ENCODE data around the gene MROH2A.

Gene MROH2A

DNA sequence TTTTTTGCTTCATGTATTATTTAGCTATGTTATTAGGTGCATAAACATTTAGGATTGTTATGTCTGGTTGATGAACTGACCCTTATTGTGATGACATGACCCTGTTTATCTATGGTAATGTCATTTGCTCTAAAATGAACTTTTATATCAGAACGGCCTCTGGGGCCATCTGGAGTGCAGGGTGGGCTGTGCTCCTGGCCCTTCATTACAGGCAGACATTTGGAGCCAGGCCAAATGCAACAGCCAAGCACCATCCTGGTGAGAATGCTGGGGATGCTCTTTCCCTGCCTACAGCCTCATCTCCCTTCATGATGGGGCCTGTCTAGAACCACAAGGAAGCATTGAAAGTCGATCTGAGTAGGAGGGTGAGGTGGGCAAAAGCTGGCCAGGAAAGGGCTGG, 38.2 kb downstream of the MROH2A start:
- Histone ChIP-seq H3K36me3 (ENCODE audit: control insufficient read depth, low read length) (no peaks in the 10 kb centered on the region), H3K4me2 (ENCODE audit: low read length) (no peak overlapping the region), H3F3A (ENCODE audit: control insufficient read depth, insufficient read depth) (no peaks in the 10 kb centered on the region), H3K79me2 (ENCODE audit: control insufficient read depth, low read length) (no peaks in the 10 kb centered on the region), H3K27me3 (ENCODE audit: control insufficient read depth, low read length) (no peaks in the 10 kb centered on the region), H3K9me3 (ENCODE audit: control insufficient read depth, insufficient read depth, low read length) (peaks cover 5% of the 10 kb centered on the region; the same call in 1 of the 2 replicates), H3K27ac (ENCODE audit: low read depth, low read length) (no peak overlapping the region), H3K4me3 (ENCODE audit: low read length) (no peak overlapping the region), H4K20me1 (ENCODE audit: control insufficient read depth, insufficient read depth, low read depth, low read length) (no peaks in the 10 kb centered on the region), H3K4me1 (ENCODE audit: control insufficient read depth, low read length) (no peaks in the 10 kb centered on the region), H3K9me2 (replicated peaks; ENCODE audit: control insufficient read depth, low read length) (no peaks in the 10 kb centered on the region)
- TF ChIP-seq EZH2phosphoT487 (IDR thresholded peaks at IDR 0.05; ENCODE audit: borderline replicate concordance, low read length) = no peak
- TF ChIP-seq, protein P1, sequence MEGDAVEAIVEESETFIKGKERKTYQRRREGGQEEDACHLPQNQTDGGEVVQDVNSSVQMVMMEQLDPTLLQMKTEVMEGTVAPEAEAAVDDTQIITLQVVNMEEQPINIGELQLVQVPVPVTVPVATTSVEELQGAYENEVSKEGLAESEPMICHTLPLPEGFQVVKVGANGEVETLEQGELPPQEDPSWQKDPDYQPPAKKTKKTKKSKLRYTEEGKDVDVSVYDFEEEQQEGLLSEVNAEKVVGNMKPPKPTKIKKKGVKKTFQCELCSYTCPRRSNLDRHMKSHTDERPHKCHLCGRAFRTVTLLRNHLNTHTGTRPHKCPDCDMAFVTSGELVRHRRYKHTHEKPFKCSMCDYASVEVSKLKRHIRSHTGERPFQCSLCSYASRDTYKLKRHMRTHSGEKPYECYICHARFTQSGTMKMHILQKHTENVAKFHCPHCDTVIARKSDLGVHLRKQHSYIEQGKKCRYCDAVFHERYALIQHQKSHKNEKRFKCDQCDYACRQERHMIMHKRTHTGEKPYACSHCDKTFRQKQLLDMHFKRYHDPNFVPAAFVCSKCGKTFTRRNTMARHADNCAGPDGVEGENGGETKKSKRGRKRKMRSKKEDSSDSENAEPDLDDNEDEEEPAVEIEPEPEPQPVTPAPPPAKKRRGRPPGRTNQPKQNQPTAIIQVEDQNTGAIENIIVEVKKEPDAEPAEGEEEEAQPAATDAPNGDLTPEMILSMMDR (IDR thresholded peaks at IDR 0.05; ENCODE audit: low read depth, low read length, poor library complexity, severe bottlenecking) = no peak

DNA sequence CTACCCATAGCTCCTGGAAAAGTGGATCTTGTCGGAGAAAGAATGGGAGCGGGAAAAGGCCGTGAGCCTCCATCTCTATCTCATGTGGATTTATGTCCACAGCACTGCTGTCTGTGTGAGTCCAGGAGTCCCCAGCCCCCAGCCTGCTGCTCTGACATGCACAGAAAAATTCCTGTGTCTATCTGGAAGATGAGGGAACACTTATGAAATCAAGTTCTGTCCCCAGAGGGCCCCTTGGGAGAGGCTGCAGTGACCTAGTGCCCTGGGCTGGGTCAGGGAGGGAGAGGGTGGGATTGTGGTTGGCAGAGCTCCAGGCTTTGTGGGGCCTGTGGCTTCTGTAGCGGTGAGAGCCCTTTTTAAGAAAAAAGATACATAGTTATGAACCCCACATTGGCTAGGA, 38.6 kb downstream of the MROH2A start:
- H3K9me3 ChIP-seq (ENCODE audit: control insufficient read depth, insufficient read depth, low read length) = peaks cover 5% of the 10 kb centered on the region; the same call in 1 of the 2 replicates
- H3K27ac ChIP-seq (ENCODE audit: low read depth, low read length) = no peak overlapping the region
- H4K20me1 ChIP-seq (ENCODE audit: control insufficient read depth, insufficient read depth, low read depth, low read length) = no peaks in the 10 kb centered on the region
- TF ChIP-seq, protein P1 (IDR thresholded peaks at IDR 0.05; ENCODE audit: low read depth, low read length, poor library complexity, severe bottlenecking) = no peak
- TF ChIP-seq EZH2phosphoT487 (IDR thresholded peaks at IDR 0.05; ENCODE audit: borderline replicate concordance, low read length) = no peak
- H3K36me3 ChIP-seq (ENCODE audit: control insufficient read depth, low read length) = no peaks in the 10 kb centered on the region
- H3K27me3 ChIP-seq (ENCODE audit: control insufficient read depth, low read length) = no peaks in the 10 kb centered on the region
- H3K4me3 ChIP-seq (ENCODE audit: low read length) = no peak overlapping the region
- H3K4me2 ChIP-seq (ENCODE audit: low read length) = no peak overlapping the region
- no peaks in the 10 kb centered on the region for H3K79me2 ChIP-seq (ENCODE audit: control insufficient read depth, low read length)
- no peaks in the 10 kb centered on the region for H3F3A ChIP-seq (ENCODE audit: control insufficient read depth, insufficient read depth)
- H3K9me2 ChIP-seq (replicated peaks; ENCODE audit: control insufficient read depth, low read length) = no peaks in the 10 kb centered on the region
- H3K4me1 ChIP-seq (ENCODE audit: control insufficient read depth, low read length) = no peaks in the 10 kb centered on the region

DNA sequence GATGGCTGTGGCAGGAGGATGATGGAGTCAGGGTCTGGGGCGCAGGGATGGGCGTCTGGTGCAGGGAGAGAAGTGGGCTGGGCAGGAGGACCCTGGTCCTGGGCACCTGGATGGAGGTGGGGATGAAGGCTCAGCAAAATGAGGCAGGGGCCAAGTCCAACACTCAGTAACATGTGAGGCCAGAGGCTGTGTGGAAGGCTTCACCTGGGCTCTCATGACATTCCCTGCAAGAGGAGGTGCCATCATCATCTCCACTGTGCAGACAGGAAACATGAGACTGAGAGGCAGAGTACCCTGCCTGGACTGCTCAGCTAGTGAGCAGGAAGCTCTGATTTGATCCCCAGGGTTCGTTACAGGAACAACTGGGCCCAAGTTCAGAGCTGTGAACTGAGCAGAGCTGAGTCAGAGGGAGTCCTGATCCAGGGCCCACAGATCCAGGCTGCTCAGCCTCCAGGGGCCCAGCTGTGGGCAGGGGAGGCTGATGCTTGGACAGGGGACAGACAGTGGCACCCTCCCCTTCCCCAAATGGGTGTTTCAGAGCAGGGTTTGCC, 39.3 kb downstream of the MROH2A start:
- Histone ChIP-seq H3K9me2 (replicated peaks; ENCODE audit: control insufficient read depth, low read length) (no peaks in the 10 kb centered on the region), H4K20me1 (ENCODE audit: control insufficient read depth, insufficient read depth, low read depth, low read length) (no peaks in the 10 kb centered on the region), H3K9me3 (ENCODE audit: control insufficient read depth, insufficient read depth, low read length) (peaks cover 5% of the 10 kb centered on the region; the same call in 1 of the 2 replicates), H3K4me3 (ENCODE audit: low read length) (no peak overlapping the region), H3K36me3 (ENCODE audit: control insufficient read depth, low read length) (no peaks in the 10 kb centered on the region), H3K27ac (ENCODE audit: low read depth, low read length) (no peak overlapping the region), H3F3A (ENCODE audit: control insufficient read depth, insufficient read depth) (no peaks in the 10 kb centered on the region), H3K27me3 (ENCODE audit: control insufficient read depth, low read length) (no peaks in the 10 kb centered on the region), H3K4me2 (ENCODE audit: low read length) (no peak overlapping the region), H3K79me2 (ENCODE audit: control insufficient read depth, low read length) (no peaks in the 10 kb centered on the region), H3K4me1 (ENCODE audit: control insufficient read depth, low read length) (no peaks in the 10 kb centered on the region)
- TF ChIP-seq, protein P1 (IDR thresholded peaks at IDR 0.05; ENCODE audit: low read depth, low read length, poor library complexity, severe bottlenecking) = no peak
- no peak for TF ChIP-seq EZH2phosphoT487 (IDR thresholded peaks at IDR 0.05; ENCODE audit: borderline replicate concordance, low read length)

Data from DOHH2 (cell line).